HUES64 (cell line): Measurements from ENCODE around the gene PWWP2B.

ENCODE experiments used
- H3K27ac ChIP-seq: 2 replicates; pipeline ENCODE4 v1.7.0; 2013; ENCODE audit warnings: low read depth, low read length, inconsistent platforms
- H3K27me3 ChIP-seq: 2 replicates; pipeline ENCODE4 v1.6.1; 2013; ENCODE audit warnings: mild to moderate bottlenecking, low read length; ENCODE audit not compliant: insufficient read depth
- H3K36me3 ChIP-seq: 2 replicates; pipeline ENCODE4 v1.6.1; 2013; ENCODE audit warnings: mild to moderate bottlenecking, low read length; ENCODE audit not compliant: insufficient read depth
- H3K4me1 ChIP-seq: 2 replicates; pipeline ENCODE4 v1.6.1; 2013; ENCODE audit warnings: mild to moderate bottlenecking, low read length, moderate library complexity; ENCODE audit not compliant: insufficient read depth
- H3K4me3 ChIP-seq: 2 replicates; pipeline ENCODE4 v1.5.1; 2013; ENCODE audit warnings: mild to moderate bottlenecking, low read length, moderate library complexity
- H3K9ac ChIP-seq: 2 replicates; pipeline ENCODE4 v1.6.1; 2013; ENCODE audit warnings: mild to moderate bottlenecking, low read depth, low read length
- H3K9me3 ChIP-seq: 2 replicates; pipeline ENCODE4 v1.6.1; 2013; ENCODE audit warnings: low read depth, low read length; ENCODE audit not compliant: insufficient read depth
- WGBS: fragments of 150-250, 120-280 bp; methylation state at CpG from one replicate; pipeline ENCODE4 v1.1.7; 2013; ENCODE audit warnings: missing lambda C conversion rate; 5-methylcytosine and 5-hydroxymethylcytosine counted together

PWWP2B gene

DNA sequence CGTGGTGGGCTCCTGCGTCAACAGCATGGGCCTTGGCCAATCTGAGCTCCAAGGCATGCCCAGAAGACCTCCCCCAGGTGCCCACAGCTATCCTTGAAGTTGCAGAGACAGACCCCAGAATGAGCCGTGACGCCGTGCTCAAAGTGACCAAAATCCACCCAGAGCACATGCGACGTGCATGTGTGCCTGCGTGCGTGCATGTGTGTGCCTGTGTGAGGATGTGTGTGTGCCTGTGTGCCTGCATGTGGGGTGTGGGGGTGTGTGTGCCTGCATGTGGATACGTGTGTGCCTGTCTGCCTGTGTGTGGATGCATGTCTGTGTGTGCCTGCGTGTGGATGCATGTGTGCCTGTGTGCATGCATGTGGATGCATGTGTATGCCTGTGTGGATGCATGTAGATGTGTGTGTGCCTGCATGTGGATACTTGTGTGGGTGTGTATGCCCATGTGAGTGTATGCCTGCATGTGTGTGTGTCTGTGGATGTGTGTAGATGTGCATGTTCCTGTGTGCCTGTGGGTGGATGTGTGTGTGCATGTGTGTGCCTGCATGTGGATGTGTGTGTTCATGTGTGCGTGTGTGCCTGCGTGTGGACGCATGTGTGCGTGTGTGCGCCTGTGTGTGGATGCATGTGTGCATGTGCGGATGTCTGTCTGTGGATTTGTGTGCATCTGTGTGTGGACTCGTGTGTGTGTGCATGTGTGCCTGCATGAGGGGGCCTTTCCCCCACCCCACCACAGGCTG, 42.6 kb downstream of the PWWP2B start:
- H3K27me3 ChIP-seq, result no peaks in the 10 kb centered on the region

DNA sequence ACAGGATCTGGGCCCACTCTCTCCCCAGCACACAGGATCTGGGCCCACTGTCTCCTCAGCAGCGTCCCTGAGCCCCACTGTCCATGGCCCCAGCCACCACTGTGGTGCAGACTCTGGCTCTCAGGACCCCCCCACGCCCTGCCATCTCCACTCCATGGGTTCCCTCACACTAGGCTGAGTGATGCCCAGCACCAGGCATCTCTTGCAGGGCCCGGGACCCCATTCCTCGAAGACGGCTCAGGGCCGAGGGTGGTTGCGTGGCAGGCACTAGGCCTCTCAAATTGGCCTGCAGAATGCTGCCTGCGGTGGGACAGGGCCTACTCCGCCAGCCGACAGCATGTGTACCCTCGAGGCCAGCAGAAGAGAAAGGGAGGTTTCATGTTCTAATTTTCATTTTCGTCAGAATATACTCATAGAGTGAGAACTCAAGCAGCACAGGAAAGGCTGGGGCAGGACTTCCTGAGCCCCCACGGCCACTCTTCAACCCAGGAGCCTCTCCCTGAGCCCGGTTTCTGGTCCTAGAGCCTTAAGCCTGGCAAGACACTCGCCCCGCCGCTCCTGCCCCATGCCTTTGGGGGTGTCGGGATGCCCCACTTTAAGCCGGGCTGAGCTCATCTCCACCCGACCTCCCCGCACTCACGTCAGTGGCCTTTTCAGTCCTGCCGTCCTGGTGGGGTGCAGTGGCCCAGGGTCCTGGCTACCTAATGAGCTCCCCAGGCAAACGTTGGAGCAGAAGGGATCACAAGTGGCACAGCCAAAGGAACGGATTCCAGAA, 44.0 kb downstream of the PWWP2B start:
- no peak overlapping the region for H3K4me3 ChIP-seq
- no peaks in the 10 kb centered on the region for H3K9me3 ChIP-seq
- peaks cover 8% of the 10 kb centered on the region for H3K4me1 ChIP-seq
- no peaks in the 10 kb centered on the region for H3K27me3 ChIP-seq
- no peak overlapping the region for H3K9ac ChIP-seq
- no peak overlapping the region for H3K27ac ChIP-seq
- WGBS, result 90% methylated on average over 25 of the region's 25 CpGs
- H3K36me3 ChIP-seq, result no peaks in the 10 kb centered on the region

More for the DNA sequence above, 42.6 kb downstream of the PWWP2B start:
- no peaks in the 10 kb centered on the region for H3K36me3 ChIP-seq
- H3K4me3 ChIP-seq, result no peak overlapping the region
- H3K4me1 ChIP-seq, result peaks cover 3% of the 10 kb centered on the region; the same call in 1 of the 2 replicates
- H3K9ac ChIP-seq, result no peak overlapping the region
- H3K27ac ChIP-seq, result no peak overlapping the region
- WGBS, result 96% methylated on average over 17 of the region's 18 CpGs
- no peaks in the 10 kb centered on the region for H3K9me3 ChIP-seq

DNA sequence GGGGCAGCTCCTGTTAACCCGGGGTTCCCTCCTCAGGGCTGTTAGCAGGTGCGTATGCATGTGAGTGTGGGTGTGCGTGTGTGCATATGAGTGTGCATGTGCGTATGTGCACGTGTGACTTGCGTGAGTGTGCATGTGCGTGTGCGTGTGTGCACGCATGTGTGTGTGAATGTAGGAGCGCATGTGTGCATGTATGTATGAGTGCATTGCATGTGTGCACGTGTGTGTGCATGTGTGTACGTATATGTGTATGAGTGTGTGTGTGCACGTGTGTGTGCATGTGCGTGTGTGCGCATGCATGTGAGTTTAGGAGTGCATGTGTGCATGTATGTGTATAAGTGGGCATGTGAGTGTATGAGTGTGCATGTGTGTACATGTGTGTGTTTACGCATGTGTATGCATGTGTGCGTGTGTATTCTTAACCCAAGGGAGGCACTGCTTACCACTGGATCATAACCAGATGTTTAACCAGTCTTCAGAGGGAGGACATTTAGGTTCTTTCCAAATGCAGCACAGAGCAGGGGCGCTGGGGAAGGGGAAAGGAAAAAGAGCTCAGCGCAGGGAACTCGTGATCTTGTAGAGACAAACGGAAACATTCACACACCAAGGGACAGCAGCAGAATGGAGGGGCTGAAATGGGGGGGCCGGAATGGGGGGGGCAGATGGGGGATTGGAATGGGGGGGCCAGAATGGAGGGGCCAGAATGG, 45.0 kb downstream of the PWWP2B start:
- Histone ChIP-seq H3K36me3 (no peaks in the 10 kb centered on the region), H3K27ac (no peak overlapping the region), H3K9me3 (no peaks in the 10 kb centered on the region), H3K27me3 (no peaks in the 10 kb centered on the region), H3K4me3 (no peak overlapping the region), H3K9ac (no peak overlapping the region), H3K4me1 (peaks cover 11% of the 10 kb centered on the region)
- 94% methylated on average over 21 of the region's 22 CpGs for WGBS

DNA sequence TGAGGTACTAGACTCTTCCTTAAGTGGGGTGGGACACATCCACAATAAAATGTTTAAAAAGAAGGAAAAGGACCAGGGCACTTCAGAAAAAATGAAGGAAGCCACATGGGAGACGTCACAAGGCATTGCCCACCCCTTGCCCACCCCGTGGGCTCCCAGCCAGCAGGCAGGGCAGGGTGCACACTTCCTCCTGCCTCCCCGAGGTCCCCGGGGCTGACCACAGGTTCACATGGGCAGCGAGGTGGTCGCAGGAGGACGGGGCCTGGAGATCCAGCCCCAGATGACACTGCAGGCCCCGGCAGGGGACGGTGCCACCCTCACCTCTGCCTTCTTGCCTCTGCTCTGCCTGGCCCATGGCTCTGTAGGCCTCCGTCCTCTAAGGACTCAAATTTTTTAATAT, 45.6 kb downstream of the PWWP2B start:
- no peaks in the 10 kb centered on the region for H3K27me3 ChIP-seq
- no peak overlapping the region for H3K27ac ChIP-seq
- H3K9me3 ChIP-seq, result no peaks in the 10 kb centered on the region
- 94% methylated on average over 9 of the region's 10 CpGs for WGBS
- H3K4me1 ChIP-seq, result peaks cover 18% of the 10 kb centered on the region
- H3K9ac ChIP-seq, result no peak overlapping the region
- H3K4me3 ChIP-seq, result no peak overlapping the region
- no peaks in the 10 kb centered on the region for H3K36me3 ChIP-seq

- peaks cover 24% of the 10 kb centered on the region for H3K4me1 ChIP-seq
These were observed 46.6 kb downstream of the PWWP2B start for GRCh38 chr10:132443605-132443982.

GRCh38 chr10:132443983-132444876, 47.2 kb downstream of the PWWP2B start:
- H3K36me3 ChIP-seq, result no peaks in the 10 kb centered on the region
- H3K4me1 ChIP-seq, result peaks cover 24% of the 10 kb centered on the region
- WGBS, result 69% methylated on average over 13 of the region's 13 CpGs
- H3K9ac ChIP-seq, result no peak overlapping the region
- no peak overlapping the region for H3K4me3 ChIP-seq
- H3K27me3 ChIP-seq, result no peaks in the 10 kb centered on the region
- H3K27ac ChIP-seq, result peak overlapping the region; percentile 51; the same call in 1 of the 2 replicates
- no peaks in the 10 kb centered on the region for H3K9me3 ChIP-seq

More at GRCh38 chr10:132443605-132443982, 46.6 kb downstream of the PWWP2B start:
- Histone ChIP-seq H3K27me3 (no peaks in the 10 kb centered on the region), H3K9me3 (no peaks in the 10 kb centered on the region), H3K36me3 (no peaks in the 10 kb centered on the region), H3K4me3 (no peak overlapping the region), H3K27ac (no peak overlapping the region), H3K9ac (no peak overlapping the region)
- 84% methylated on average over 7 of the region's 10 CpGs for WGBS

- Histone ChIP-seq H3K9me3 (no peaks in the 10 kb centered on the region), H3K27ac (peak overlapping the region; percentile 51; the same call in 1 of the 2 replicates), H3K27me3 (no peaks in the 10 kb centered on the region), H3K4me3 (no peak overlapping the region), H3K4me1 (peaks cover 24% of the 10 kb centered on the region), H3K9ac (no peak overlapping the region), H3K36me3 (no peaks in the 10 kb centered on the region)
- 36% methylated on average over 7 of the region's 7 CpGs for WGBS
These were observed 47.9 kb downstream of the PWWP2B start for GRCh38 chr10:132444877-132445351.

DNA sequence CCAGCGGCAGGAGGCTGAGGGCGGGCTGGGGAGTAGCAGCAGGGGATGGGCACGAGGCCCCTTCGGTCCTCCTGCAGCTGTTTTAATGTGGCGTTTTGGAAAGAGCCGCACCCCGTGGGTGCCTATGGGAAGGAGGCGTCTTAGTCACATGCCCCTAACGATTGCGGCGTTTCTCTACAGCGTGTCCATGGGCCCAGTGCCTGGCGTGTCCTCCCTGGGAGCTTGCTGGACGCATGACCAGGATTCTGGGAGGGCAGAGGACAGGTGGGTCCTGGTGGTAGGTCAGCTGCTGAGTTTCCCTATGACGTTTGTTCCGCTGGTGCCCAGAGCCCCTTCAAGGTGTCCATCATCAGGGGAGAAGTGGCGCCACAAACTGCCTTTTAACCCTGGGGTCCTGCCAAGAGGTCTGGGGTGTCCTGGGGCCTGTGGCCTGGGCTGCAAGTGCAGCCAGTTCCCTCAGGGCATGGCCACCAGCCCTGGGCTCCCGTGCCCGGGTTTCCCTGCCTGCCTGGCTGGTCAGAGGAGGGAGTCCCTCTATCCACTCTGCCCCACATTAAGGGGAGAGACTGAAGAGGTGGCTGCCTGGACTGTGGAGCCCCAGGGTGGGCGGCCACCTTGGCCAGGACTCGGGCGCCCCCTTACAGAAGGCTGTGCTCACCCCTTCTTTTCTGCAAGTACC, 48.7 kb downstream of the PWWP2B start:
- WGBS, result 83% methylated on average over 22 of the region's 22 CpGs
- Histone ChIP-seq H3K9ac (no peak overlapping the region), H3K27ac (no peak overlapping the region), H3K4me3 (no peak overlapping the region), H3K27me3 (no peaks in the 10 kb centered on the region), H3K9me3 (no peaks in the 10 kb centered on the region), H3K36me3 (no peaks in the 10 kb centered on the region), H3K4me1 (peaks cover 24% of the 10 kb centered on the region)

GRCh38 chr10:132446195-132446581, 49.2 kb downstream of the PWWP2B start:
- 89% methylated on average over 17 of the region's 17 CpGs for WGBS

More at GRCh38 chr10:132446195-132446581, 49.2 kb downstream of the PWWP2B start:
- Histone ChIP-seq H3K4me1 (peaks cover 24% of the 10 kb centered on the region), H3K27me3 (no peaks in the 10 kb centered on the region), H3K9ac (no peak overlapping the region), H3K27ac (no peak overlapping the region), H3K4me3 (no peak overlapping the region), H3K9me3 (no peaks in the 10 kb centered on the region), H3K36me3 (no peaks in the 10 kb centered on the region)
